Right lobe of liver (tissue), 4 donors: ENCODE data around the gene KIF5C.

Source experiments
- CTCF ChIP-seq, 4 donors: fragments of 200-600 bp in 3 of 4; fragments of 450-650 bp in 1 of 4; IDR thresholded peaks; one replicate each; pipeline versions ENCODE4 v1.5.1 to v1.8.0; 2016 to 2022; ENCODE audit warnings: antibody characterized with exemption in 4 of 4, mild to moderate bottlenecking in 2 of 4
- POLR2A ChIP-seq: fragments of 450-650 bp; IDR thresholded peaks from one replicate; pipeline ENCODE4 v1.6.1; 2017; ENCODE audit warnings: antibody characterized with exemption, mild to moderate bottlenecking
- donor health status: DM: no; HTN: no; CAD: no.
- donor health status: DM: no; HTN: no; CAD: no.
- donor health status: DM: no; HTN: yes; CAD: no.

GRCh38 chr2:149075853-149076252 lies 200.8 kb downstream of the KIF5C start:
- no peak for TF ChIP-seq CTCF (IDR thresholded peaks at IDR 0.05)
- TF ChIP-seq POLR2A = no peak
